Stimulated activated CD8-positive, alpha-beta memory T cell treated with anti-CD3 and anti-CD28 coated beads, Interleukin-15, amount 100 ng/mL, for 4 hours (primary cell): ENCODE data around the gene NOL4L.

Source experiments
- DNase-seq, 2 donors: peaks; one replicate each; pipeline ENCODE4 v3.0.0-alpha.2; 2020; ENCODE audit warnings: low read depth in 2 of 2

NOL4L gene

DNA sequence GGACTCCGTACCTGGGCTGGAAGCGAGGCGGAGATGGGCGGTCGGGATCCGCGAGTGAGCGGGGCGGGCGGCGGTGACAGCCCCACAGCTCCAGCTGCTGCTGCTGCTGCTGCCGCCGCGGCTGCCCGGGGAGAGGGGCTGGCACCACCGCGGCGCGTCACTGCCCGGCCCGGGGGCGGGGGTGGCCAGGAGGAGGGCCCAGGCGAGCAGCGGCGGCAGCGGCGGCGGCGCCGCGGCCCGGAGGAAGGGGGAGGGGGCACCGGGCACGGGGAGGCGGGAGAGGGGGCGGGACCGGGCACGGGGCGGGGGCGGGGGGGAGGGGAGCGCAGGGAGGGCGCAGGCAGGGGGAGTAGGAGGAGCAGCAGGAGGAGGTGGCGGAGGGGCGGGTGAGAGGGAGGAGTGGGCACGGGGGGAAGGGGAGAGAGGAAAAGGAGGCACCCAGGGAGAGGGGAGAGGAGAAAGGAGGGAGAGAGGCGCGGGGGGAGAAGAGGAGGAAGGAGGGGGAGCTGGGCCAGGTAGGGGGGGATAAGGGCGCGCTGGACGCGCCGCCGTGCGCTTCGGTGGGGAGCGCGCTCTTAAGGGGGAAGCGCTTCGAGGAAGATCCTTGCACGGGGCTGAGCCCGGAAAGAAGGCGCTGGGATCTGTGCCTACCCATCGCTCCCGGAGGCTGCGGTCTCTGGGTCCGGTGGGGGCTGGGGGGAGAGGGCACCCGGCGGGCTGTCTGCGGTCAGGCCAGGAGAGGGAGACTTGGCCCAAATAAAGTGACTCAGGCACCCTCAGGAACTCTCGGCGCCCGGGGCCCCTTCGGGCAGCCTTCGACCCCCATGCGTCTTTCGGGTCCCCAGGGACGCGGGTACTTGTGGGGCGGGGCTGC is 101.5 kb downstream of the NOL4L start:
- peak; percentile 22 to 51 for DNase-seq

DNA sequence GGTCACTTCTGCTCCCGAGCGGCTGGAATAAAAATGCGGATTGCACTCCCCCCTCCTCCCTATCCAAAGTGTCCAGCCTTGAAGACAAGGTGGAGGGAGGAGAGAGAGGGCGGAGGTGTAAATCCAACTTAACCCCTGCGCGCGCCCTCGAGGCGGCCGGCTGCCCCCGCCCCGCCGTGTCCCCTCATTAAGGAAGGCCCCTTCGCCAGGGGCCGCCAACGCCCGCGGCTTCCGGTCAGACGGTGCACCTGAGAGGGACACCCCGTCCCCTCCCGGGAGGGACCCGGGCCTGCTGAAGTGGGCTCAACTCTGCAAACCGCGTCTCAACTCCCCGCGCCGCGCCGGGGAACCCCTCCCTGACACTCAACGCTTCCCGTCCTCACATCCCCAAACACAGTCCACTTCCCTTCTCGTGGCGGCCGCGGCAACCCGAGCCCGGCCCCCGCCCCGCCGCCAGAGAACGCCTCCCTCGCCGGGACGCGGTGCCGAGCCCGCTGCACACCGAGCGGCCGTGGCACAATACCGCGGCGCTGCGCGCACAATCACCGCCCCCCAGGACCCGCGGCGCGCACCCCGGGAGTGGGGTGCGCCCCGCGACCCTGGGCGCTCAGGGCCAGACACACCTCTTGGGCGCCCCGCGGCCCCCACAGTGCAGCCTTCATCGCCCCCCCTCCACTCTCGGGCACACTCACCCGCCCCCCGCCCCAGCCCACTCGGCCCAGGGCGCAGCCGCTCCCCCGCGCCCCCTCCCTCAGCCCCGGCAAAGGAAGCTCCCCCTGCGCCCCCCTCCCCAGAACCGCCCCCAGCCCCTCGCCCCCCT is 102.5 kb downstream of the NOL4L start:
- no peak for DNase-seq

DNA sequence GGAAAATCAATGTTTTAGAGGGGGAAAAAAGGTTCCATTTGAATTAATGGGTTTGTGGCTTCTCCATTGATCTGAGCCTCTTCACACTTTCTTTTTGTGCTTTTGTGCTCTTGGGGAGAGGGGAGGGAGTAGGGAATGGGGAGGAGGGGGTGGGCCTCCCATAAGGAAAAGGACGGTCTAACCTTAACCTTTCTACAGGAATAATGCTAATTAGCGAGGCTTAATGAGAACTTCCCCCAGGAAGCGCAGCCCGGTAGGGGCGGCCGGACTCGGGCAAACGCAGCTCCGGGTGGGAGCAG is 103.0 kb downstream of the NOL4L start:
- DNase-seq: no peak

DNA sequence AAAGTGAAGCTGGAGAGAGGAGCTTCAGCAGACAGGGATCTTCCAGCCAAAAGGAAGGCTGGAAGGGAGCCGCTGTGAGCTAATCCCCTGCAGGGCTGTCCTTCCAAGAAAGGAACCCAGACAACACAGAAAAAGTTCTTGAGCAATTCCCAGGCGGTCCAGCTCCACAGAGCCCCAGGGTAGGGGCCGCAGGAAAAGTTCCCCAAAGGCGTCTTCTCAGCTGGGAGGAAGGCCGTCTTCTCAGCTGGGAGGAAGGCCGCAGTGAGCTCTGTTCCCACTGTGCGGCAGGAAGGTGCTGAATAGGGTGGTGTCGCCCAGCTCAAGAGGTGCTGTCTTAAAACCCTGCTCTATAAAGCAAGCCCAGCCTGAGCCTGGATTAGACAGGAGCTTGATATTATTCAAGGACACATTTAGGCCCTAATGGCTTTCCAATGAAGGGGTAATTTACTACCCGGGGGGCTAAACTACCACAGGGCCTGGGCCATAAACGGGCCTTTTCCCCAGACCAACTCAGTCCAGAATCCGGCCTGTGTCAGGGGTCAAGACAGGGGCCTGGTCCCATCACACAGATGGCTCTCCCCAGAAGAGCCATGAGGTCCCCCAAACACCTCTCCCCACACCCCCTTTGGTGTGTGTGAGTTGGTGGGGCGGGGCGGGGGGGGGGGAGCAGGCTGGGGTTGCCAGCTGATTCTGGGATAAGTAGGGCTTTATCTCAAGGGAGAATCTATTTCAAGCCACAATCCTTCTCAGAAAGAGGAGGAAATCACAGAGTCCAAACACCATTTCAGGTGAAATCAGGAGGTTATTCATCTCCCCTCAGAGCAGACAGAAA is 103.6 kb downstream of the NOL4L start:
- DNase-seq: no peak

DNA sequence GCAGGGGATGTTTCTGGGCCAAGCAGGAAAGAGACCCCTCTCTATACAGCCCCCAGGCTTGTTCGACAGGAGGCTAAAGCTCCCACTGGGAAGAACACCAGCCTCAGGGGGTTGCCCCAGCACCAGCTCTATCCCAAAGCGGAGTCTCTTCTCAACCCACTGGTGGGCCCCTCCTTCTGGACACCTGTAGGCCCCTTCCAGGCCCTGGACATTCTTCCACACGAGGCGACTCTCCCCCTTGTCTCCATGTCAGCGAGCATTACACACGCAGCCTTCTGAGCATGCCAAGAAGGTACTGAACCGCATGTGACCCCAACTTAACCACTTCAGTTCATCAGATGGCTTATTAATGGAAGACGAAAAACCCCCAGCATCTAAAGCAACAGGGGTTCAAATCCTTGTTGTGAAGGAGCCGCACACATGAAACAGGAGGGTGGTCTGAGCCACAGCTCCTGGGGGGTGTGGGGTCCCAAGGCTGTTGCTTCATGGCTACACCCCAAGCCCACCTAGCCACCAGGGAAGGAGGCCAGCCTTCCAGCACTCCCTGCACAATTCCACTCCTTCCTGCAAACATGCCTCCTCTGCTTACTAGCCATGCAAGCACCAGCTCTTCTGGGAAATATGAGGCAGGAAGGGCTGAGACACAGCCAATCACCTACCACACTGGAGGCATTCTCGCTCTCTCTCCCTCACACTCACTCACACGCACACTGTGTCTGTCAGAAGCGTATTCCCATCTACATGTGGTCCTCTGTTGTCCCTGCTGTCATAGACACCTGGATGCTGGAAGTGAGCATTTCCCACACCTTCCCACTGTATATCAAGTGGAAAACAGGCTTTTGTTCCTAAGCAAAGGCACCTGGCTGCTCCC is 104.5 kb downstream of the NOL4L start:
- no peak for DNase-seq

DNA sequence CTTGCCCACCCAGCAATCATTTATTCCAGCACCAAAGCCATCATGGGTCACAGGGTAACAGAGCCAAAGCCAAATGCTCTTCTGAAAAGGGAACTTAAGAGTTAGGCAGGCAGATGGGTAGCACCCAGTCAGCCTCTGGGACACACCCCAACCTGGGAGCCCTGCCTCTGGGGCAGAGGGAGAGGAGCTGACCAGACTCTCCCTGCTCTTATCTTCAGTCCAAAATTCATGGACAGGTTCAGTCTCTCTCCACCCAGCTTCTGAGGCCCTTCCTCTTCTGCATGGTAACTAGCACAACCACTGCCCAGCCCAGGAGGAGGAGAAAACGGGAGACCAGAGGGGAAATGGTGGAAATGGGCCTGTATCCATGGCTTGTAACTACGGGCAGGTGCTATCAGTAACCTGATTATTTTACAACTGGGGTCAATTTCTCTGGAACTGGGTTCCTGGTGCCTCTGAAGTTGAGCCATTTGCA is 105.4 kb downstream of the NOL4L start:
- DNase-seq: no peak

DNA sequence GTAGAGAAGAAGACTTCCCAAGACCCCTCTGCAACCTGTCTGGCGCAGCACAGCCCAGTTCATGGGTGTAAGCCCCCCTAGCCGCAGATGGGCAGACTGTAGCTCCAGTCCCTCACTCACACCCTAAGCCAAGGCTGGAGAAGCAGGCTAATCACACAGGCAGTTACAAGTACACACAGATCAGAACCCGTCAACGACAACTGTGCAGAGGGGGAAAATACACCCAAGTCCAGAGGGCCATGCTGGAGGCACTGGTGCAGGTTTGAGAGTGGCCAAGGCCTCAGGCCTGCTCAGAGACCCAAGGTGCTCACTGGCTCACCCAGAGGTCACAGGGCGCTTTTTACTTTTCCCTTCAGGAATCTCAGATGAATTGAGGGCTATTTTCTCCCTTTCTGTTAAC is 106.1 kb downstream of the NOL4L start:
- no peak for DNase-seq

DNA sequence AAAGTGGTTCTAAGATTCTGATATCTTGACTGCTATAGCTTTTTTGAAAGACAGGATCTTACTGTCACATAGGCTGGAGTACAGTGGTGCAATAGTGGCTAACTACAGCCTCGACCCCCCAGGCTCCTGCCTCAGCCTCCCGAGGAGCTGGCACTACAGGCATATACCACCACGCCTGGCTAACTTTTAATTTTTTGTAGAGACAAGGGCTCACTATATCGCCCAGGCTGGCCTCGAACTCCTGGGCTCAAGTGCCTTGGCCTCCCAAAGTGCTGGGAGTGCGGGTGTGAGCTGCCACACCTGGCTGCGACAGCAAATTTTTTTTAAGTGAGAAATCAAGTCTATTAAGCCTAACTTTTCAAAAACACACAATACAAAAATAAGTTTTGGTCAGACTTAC is 106.6 kb downstream of the NOL4L start:
- no peak for DNase-seq

DNA sequence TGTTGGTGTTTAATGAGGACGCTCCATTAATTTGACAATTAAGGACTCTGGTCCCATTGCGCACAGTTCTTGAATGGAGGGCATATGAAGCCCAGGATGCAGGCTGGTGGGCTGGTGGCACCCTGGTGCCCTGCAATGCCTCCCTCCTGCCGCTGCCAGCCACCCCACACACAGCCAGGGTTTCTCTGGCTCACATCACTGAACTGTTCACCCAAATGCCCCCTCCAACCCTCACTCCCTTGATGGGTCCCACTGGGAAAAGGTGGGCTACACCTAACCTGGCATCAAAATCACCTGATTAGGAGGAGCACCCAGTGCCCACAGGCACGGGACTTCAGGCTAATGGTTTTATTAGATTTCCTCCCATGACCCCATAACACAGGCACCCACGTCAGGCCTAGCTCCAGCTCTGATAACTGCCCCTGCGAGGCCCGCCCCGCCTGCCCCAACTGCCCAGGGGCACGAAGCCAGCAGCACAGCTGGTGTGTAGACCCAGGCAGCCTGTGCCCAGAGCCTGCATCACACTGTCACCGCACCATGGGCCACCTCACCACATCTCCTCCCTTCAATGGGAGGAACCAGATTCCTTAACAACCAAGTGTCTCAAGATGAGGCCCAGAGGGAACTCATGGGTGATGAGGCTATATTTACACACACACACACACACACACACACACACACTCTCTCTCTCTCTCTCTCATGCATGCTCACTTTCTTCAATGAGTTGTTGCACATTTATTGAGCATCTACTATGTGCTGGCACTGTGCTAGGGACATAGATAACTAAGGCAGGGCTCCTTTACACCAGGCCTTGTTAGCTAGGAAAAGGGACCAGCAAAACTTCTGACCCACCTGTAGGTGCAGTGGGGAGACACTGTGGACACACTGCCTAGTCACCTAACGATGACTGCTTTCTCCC is 107.3 kb downstream of the NOL4L start:
- no peak for DNase-seq

DNA sequence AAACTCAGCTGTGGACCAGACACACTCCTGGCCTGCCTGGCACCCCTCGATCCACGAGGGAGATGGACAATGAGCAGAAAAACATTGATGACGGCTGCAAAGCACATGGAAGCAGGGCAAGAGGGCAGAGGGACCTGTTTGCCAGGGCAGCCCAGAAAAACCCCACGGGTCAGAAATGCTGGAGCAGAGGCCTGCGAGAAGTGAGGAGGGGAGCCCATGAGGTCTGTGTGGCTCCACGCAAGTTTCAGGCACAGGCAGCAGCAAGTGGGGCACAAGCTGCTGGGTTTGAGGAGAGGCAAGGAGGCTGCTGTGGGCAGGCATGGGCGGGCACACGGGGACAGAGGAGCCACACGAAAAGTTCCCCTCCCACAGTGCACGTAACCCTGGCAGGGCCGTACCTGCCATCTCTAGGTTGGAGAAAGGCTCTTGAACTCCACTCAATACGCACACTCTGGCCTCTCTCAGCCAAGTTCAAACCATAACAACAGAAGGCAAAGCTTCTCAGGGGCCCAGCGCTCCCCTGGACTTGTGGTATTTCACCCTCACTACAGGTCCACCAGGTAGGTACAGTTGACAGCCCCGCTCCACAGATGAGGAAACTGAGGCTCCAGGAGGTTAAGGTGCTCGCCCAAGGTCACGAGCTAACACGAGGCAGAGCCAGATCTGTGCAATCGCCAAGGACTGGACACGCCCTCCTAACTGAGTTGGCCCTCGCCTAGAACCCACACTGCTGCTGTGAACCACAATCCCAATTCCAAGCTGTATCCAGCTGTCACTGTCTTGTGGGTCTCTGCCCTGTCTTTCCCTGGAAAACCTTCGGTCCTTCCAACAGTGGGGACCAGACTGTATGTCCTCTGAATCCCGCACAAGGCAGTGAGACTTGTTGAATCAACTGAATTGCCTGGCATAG is 108.2 kb downstream of the NOL4L start:
- DNase-seq: no peak

DNA sequence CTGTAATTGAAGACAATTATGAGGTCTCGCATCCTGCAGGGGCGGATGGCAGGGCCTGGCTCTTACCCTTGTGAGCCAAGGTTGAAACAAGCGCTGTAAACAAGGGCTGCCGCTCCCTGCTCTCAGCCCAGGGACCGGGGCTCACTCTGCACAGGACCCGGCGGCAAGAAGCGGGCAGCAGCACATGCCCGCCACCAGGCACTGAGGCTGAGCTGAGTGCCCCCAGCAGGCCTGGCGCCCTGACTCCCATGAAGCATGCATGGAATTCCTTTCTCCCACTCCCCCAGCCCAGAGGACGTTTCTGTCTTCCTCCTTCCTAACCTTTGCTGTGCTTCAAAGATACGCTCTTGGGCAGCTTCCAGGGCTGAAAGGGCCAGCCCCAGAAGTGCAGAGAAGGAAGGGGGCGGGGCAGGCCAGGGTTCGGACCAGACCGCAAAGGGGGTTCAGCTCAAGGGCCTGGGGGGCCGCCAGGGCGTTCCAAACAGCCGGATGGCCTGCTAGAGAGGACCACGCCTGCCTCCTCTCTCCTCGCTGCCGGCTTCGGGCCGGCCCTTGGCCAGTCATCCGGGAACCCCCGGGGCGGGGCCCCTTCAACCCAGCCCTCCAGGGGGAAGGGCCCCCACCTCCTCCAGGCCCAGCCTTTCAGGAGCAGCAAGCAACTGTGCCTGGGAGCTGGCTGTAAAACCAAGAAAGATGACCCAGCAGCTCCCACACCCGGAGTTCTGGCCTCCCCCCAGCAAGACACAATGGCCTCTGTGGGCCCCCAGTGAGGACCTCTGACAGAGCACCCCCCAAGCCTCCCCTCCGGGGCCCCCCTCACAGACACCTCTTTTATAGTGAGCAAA is 109.9 kb downstream of the NOL4L start:
- no peak for DNase-seq

DNA sequence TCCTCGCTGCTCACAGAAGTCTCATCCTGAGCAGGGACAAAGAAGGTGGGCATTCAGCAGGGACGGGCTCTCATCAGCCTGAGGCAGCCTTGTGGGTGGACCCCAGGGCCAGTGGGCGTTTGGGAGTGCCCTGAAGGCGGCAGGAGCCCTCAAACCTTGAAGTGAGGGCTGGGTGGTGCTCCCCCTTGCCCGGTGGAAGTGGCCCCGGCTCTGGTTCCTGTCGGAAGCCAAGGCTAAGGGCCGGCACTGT is 110.5 kb downstream of the NOL4L start:
- no peak for DNase-seq

DNA sequence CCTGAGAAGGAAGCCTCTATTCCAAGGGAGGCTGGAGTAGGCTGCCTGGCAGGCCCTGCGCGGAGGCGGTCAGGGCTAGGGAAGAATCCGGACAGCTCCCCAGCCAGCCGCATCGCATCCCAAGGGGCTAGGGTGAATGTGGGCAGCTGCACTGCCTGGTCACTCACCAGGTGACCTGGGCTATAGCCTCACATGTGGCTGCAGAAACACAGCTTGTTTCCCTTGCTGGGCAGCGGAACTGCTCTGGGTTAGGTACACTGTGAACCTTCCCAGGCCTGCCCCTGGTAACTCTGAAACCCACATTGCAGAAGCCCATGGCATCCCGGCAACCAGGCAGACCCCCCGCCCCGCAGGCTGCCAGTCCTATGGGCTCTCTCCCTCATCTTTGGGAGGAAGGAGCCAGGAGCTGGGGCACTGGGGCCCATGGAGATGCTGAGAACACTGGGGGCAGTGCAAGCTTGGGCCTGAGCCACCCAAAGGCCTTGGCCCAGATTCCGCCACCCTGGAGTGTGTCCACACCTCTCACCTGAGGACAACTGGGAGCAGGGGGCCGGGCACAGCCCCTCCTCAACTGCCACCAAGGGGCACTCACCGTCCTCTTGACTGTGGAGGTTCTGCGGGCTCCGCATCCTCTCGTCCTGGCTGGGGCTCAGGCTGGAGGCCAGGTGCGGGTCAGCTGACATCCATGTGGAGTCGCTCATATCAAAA is 111.0 kb downstream of the NOL4L start:
- no peak for DNase-seq

DNA sequence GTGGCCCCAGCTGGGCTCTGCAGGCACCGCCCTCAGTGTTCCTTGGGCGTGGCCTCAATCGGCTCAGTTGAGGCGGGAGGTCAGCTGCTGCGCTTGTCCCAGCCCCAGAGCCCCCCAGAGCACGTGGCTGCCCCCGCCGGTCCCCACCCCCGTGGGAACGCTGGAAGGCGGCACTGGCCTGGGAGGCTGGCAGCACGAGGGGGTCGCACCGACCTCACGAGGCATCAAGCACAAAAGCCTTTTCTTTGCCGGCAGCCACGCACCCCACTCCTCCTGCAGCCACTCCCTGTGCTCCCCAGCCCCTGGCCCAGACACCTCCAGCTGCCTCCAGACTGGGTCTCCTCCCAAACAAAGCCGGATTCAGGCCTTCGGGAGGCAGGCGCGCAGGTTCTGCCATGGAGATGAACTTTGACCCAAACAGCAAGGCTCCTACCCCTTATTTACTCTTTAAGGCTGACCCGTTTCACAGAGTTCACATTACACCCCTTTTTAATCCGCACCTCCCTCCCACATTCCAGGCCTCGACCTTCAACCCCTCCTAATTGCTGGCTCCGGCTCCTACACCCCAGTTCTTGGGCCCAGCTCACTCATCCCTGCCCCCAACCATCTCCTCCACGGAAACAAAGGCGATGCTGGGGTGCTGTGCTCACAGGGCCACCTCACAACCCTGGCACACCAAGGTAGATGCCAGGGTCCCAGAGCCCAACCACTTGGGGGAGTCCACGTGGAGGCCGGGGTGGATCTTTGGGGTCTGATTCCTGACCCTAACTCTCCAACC is 111.7 kb downstream of the NOL4L start:
- DNase-seq: no peak

DNA sequence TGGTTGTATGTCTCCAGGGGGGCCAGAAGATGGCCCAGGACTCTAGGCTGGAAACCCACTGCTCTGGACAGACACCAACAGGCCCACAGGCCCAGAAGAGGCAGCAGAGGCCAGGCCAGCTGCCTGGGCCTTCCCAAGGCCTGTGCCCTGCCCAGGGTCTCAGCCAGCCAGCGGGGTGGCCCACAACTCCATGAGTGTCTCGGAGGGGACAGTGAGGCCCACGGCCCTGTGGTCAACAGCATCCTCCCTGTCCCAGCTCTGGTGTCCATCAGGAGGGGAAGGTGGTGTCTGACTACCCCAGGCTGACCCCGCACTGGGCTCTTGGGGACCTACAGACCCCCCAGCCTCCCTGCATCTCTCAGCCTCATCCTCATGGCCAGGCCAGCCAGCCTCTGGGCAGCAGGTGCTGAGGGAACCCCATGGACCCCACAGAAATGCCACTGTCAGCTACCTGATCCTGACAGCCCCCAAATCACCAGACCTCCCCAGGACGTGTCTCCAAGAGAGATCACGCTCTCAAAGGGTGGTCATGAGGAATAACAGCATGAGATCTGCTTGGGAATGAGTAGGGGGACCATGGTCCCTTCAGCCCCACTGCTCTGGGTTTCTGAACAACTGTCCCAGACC is 112.4 kb downstream of the NOL4L start:
- DNase-seq: no peak

DNA sequence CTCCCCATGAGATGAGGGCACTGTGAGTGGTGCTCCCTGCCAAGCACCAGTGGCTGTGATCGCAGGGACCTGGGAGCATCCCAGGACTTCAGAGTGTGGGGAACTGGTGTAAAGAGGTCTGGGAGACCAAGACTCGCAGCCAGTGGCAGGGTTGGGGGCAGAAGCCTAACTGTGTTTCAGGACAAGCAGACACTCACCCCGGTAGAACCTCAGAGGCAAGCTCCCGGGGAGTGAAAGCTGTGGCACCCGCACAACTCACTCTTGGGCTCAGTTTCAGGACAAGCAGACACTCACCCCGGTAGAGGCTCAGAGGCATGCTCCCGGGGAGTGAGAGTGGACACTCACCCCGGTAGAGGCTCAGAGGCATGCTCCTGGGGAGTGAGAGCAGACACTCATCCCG is 114.2 kb downstream of the NOL4L start:
- DNase-seq: no peak
